ENCODE measurements around the gene PPP1R7. TPM values are rescaled to one million over a fixed set of nuclear protein-coding genes. Genes with fewer than 3 reads are reported as not detected.

PPP1R7 gene
- total RNA-seq, 1 experiment from 2014 or later, result 49.1 TPM

DNA sequence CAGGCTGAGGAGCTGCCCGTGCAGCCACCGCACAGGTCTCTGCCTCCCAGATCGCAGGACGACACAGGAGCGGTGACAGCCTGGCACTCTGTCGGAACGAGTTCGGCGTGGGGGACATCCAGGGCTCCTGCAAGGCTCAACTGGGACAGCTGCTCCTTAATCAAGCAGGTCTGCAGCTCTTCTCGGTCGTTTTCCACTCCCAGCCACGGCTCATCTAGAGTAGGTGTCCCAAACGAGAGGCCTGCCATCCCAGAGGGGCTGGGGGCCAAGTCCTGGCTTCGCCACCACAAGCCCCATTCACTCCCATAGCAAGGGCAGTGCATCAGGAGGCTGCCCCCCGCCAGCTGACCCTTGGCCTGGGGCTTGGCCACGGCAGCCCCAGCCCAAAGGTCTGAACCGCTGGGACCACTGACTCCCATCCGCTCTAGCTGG, 23.5 kb upstream of the PPP1R7 start:
- Mint-ChIP-seq H3K27ac (no peak overlapping the region), H3K4me3 (no peak overlapping the region), H3K36me3 (peaks cover 16% of the 10 kb centered on the region), H3K9me3 (no peaks in the 10 kb centered on the region), H3K4me1 (no peaks in the 10 kb centered on the region), H3K27me3 (ENCODE audit: low read depth) (no peaks in the 10 kb centered on the region)
- ChIA-PET POLR2A (no interaction called here), CTCF (no interaction called here)
- DNase-seq (ENCODE audit: low spot score) (no peak), ATAC-seq (no peak)
- TF ChIP-seq TEAD4 (CRISPR knock-in tag; IDR thresholded peaks at IDR 0.05), result no peak
- TF ChIP-seq, protein P1, sequence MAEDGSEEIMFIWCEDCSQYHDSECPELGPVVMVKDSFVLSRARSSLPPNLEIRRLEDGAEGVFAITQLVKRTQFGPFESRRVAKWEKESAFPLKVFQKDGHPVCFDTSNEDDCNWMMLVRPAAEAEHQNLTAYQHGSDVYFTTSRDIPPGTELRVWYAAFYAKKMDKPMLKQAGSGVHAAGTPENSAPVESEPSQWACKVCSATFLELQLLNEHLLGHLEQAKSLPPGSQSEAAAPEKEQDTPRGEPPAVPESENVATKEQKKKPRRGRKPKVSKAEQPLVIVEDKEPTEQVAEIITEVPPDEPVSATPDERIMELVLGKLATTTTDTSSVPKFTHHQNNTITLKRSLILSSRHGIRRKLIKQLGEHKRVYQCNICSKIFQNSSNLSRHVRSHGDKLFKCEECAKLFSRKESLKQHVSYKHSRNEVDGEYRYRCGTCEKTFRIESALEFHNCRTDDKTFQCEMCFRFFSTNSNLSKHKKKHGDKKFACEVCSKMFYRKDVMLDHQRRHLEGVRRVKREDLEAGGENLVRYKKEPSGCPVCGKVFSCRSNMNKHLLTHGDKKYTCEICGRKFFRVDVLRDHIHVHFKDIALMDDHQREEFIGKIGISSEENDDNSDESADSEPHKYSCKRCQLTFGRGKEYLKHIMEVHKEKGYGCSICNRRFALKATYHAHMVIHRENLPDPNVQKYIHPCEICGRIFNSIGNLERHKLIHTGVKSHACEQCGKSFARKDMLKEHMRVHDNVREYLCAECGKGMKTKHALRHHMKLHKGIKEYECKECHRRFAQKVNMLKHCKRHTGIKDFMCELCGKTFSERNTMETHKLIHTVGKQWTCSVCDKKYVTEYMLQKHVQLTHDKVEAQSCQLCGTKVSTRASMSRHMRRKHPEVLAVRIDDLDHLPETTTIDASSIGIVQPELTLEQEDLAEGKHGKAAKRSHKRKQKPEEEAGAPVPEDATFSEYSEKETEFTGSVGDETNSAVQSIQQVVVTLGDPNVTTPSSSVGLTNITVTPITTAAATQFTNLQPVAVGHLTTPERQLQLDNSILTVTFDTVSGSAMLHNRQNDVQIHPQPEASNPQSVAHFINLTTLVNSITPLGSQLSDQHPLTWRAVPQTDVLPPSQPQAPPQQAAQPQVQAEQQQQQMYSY (CRISPR knock-in tag; IDR thresholded peaks at IDR 0.05), result no peak
- no peak for TF ChIP-seq EMX1 (CRISPR knock-in tag; IDR thresholded peaks at IDR 0.05)

DNA sequence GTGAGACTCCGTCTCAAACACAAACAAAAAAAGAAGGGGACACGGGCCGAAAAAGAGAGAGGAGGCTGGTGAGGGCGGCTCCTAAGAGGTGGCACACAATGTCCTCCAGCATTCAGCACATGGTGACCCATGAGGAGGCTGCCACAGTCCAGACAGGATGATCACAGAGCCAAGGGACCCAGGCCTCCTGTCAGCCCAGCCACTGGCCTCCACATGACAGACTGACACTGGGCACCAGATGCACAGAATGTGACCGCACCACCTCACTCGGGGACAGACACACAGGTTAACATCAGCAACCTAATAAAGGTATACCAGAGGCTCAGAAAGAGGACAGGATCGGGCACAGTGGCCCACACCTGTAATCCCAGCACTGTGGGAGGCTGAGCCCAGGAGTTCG, 22.0 kb upstream of the PPP1R7 start:
- Mint-ChIP-seq H3K27ac (no peak overlapping the region), H3K9me3 (peaks cover 3% of the 10 kb centered on the region; the same call in 1 of the 2 replicates), H3K36me3 (peaks cover 15% of the 10 kb centered on the region), H3K4me3 (no peak overlapping the region), H3K4me1 (no peaks in the 10 kb centered on the region), H3K27me3 (ENCODE audit: low read depth) (no peaks in the 10 kb centered on the region)
- TF ChIP-seq, protein P2, sequence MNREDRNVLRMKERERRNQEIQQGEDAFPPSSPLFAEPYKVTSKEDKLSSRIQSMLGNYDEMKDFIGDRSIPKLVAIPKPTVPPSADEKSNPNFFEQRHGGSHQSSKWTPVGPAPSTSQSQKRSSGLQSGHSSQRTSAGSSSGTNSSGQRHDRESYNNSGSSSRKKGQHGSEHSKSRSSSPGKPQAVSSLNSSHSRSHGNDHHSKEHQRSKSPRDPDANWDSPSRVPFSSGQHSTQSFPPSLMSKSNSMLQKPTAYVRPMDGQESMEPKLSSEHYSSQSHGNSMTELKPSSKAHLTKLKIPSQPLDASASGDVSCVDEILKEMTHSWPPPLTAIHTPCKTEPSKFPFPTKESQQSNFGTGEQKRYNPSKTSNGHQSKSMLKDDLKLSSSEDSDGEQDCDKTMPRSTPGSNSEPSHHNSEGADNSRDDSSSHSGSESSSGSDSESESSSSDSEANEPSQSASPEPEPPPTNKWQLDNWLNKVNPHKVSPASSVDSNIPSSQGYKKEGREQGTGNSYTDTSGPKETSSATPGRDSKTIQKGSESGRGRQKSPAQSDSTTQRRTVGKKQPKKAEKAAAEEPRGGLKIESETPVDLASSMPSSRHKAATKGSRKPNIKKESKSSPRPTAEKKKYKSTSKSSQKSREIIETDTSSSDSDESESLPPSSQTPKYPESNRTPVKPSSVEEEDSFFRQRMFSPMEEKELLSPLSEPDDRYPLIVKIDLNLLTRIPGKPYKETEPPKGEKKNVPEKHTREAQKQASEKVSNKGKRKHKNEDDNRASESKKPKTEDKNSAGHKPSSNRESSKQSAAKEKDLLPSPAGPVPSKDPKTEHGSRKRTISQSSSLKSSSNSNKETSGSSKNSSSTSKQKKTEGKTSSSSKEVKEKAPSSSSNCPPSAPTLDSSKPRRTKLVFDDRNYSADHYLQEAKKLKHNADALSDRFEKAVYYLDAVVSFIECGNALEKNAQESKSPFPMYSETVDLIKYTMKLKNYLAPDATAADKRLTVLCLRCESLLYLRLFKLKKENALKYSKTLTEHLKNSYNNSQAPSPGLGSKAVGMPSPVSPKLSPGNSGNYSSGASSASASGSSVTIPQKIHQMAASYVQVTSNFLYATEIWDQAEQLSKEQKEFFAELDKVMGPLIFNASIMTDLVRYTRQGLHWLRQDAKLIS (CRISPR knock-in tag; IDR thresholded peaks at IDR 0.05; ENCODE audit: borderline replicate concordance), result no peak
- TF ChIP-seq HMGA2 (CRISPR knock-in tag; IDR thresholded peaks at IDR 0.05) (no peak), ZNF423 (CRISPR knock-in tag; IDR thresholded peaks at IDR 0.05) (no peak), ZBTB21 (CRISPR knock-in tag; IDR thresholded peaks at IDR 0.05; ENCODE audit: borderline replicate concordance) (no peak), TP53 (CRISPR knock-in tag; IDR thresholded peaks at IDR 0.05) (no peak), ELF4 (CRISPR knock-in tag; IDR thresholded peaks at IDR 0.05; ENCODE audit: low read depth) (no peak), NFE2L1 (CRISPR knock-in tag; IDR thresholded peaks at IDR 0.05) (no peak), ZNF121 (CRISPR knock-in tag; IDR thresholded peaks at IDR 0.05) (no peak)
- TF ChIP-seq, protein P3, sequence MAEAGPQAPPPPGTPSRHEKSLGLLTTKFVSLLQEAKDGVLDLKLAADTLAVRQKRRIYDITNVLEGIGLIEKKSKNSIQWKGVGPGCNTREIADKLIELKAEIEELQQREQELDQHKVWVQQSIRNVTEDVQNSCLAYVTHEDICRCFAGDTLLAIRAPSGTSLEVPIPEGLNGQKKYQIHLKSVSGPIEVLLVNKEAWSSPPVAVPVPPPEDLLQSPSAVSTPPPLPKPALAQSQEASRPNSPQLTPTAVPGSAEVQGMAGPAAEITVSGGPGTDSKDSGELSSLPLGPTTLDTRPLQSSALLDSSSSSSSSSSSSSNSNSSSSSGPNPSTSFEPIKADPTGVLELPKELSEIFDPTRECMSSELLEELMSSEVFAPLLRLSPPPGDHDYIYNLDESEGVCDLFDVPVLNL (CRISPR knock-in tag; IDR thresholded peaks at IDR 0.05; ENCODE audit: borderline replicate concordance, low read depth), result no peak
- TF ChIP-seq, protein P4, sequence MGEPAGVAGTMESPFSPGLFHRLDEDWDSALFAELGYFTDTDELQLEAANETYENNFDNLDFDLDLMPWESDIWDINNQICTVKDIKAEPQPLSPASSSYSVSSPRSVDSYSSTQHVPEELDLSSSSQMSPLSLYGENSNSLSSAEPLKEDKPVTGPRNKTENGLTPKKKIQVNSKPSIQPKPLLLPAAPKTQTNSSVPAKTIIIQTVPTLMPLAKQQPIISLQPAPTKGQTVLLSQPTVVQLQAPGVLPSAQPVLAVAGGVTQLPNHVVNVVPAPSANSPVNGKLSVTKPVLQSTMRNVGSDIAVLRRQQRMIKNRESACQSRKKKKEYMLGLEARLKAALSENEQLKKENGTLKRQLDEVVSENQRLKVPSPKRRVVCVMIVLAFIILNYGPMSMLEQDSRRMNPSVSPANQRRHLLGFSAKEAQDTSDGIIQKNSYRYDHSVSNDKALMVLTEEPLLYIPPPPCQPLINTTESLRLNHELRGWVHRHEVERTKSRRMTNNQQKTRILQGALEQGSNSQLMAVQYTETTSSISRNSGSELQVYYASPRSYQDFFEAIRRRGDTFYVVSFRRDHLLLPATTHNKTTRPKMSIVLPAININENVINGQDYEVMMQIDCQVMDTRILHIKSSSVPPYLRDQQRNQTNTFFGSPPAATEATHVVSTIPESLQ (CRISPR knock-in tag; IDR thresholded peaks at IDR 0.05), result no peak
- TF ChIP-seq, protein P5, sequence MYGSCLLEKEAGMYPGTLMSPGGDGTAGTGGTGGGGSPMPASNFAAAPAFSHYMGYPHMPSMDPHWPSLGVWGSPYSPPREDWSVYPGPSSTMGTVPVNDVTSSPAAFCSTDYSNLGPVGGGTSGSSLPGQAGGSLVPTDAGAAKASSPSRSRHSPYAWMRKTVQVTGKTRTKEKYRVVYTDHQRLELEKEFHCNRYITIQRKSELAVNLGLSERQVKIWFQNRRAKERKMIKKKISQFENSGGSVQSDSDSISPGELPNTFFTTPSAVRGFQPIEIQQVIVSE (CRISPR knock-in tag; IDR thresholded peaks at IDR 0.05; ENCODE audit: borderline replicate concordance), result no peak
- CTCF ChIA-PET, result no interaction called here
- DNase-seq (ENCODE audit: low spot score) (no peak), ATAC-seq (no peak)
- POLR2A ChIA-PET, result no interaction called here

Data from WTC11 (cell line).